Neuronal stem cell (in vitro differentiated cells): Measurements from ENCODE around the gene LRRC26.

Experiments used
- DNase-seq: peaks from one replicate; pipeline ENCODE4 v3.0.0-alpha.2; 2013; ENCODE audit warnings: low spot score
- H2AFZ ChIP-seq: one replicate; pipeline ENCODE4 v1.6.1; 2013; ENCODE audit warnings: mild to moderate bottlenecking, low read length, inconsistent platforms
- H2AK5ac ChIP-seq: 2 replicates; pipeline ENCODE4 v1.6.1; 2013; ENCODE audit warnings: low read depth, mild to moderate bottlenecking, inconsistent platforms, low read length, moderate library complexity, mixed read lengths
- H2BK120ac ChIP-seq: 2 replicates; pipeline ENCODE4 v1.6.1; 2013; ENCODE audit warnings: low read depth, mild to moderate bottlenecking, inconsistent platforms, low read length, moderate library complexity, mixed read lengths
- H2BK12ac ChIP-seq: one replicate; pipeline ENCODE4 v1.6.1; 2013; ENCODE audit warnings: low read length, inconsistent platforms
- H2BK15ac ChIP-seq: 2 replicates; pipeline ENCODE4 v1.6.1; 2013; ENCODE audit warnings: mild to moderate bottlenecking, low read length, inconsistent platforms, mixed read lengths
- H2BK5ac ChIP-seq: one replicate; pipeline ENCODE4 v1.6.1; 2013; ENCODE audit warnings: inconsistent platforms, mild to moderate bottlenecking, low read length, moderate library complexity
- H3K14ac ChIP-seq: one replicate; pipeline ENCODE4 v1.6.1; 2013; ENCODE audit warnings: low read length, inconsistent platforms
- H3K18ac ChIP-seq: 2 replicates; pipeline ENCODE4 v1.6.1; 2013; ENCODE audit warnings: low read length, inconsistent platforms
- H3K23ac ChIP-seq: 2 replicates; pipeline ENCODE4 v1.6.1; 2013; ENCODE audit warnings: low read depth, mild to moderate bottlenecking, mixed read lengths, low read length, inconsistent platforms; ENCODE audit not compliant: poor library complexity
- H3K27ac ChIP-seq: replicated peaks from 3 replicates; pipeline ENCODE4 v1.5.1; 2013; ENCODE audit warnings: low read length, inconsistent platforms
- H3K27me3 ChIP-seq, 3 experiments: 2 replicates each; pipeline ENCODE4 v1.6.1; 2013; ENCODE audit warnings: low read length in 3 of 3, mild to moderate bottlenecking in 2 of 3, inconsistent platforms in 1 of 3, low read depth in 1 of 3, mixed read lengths in 1 of 3, moderate library complexity in 1 of 3; ENCODE audit not compliant: control insufficient read depth in 3 of 3, insufficient read depth in 3 of 3
- H3K36me3 ChIP-seq, 2 donors: replicated peaks in 1 of 2; 2 replicates each; pipeline ENCODE4 v1.6.1; 2013; ENCODE audit warnings: low read length in 2 of 2; ENCODE audit not compliant: control insufficient read depth in 2 of 2, insufficient read depth in 2 of 2
- H3K4ac ChIP-seq: 2 replicates; pipeline ENCODE4 v1.6.1; 2013; ENCODE audit warnings: inconsistent platforms, mild to moderate bottlenecking, low read length, moderate library complexity
- H3K4me1 ChIP-seq, 2 donors: 1 replicate in 1 of 2; 2 replicates in 1 of 2; pipeline ENCODE4 v1.6.1; 2013; ENCODE audit warnings: low read length in 2 of 2, low read depth in 1 of 2; ENCODE audit not compliant: control insufficient read depth in 2 of 2, insufficient read depth in 1 of 2
- H3K4me2 ChIP-seq: one replicate; pipeline ENCODE4 v1.6.1; 2013; ENCODE audit warnings: mild to moderate bottlenecking, low read length, inconsistent platforms; ENCODE audit not compliant: insufficient read depth, poor library complexity, severe bottlenecking
- H3K4me3 ChIP-seq, 2 donors: 2 replicates each; pipeline ENCODE4 v1.5.1; 2013; ENCODE audit warnings: low read length in 2 of 2, mild to moderate bottlenecking in 2 of 2, inconsistent platforms in 1 of 2, moderate library complexity in 1 of 2
- H3K79me1 ChIP-seq: one replicate; pipeline ENCODE4 v1.6.1; 2013; ENCODE audit warnings: low read depth, mild to moderate bottlenecking, inconsistent platforms, low read length, moderate library complexity
- H3K9ac ChIP-seq: one replicate; pipeline ENCODE4 v1.6.1; 2013; ENCODE audit warnings: mild to moderate bottlenecking, low read depth, low read length, inconsistent platforms; ENCODE audit not compliant: poor library complexity
- H3K9me3 ChIP-seq, 2 donors: replicated peaks in 1 of 2; 2 replicates each; pipeline versions ENCODE3 to v1.6.1; 2013; ENCODE audit warnings: low read length in 2 of 2, mild to moderate bottlenecking in 2 of 2, inconsistent platforms in 1 of 2, low read depth in 1 of 2, mixed read lengths in 1 of 2, moderate library complexity in 1 of 2; ENCODE audit not compliant: control insufficient read depth in 2 of 2, insufficient read depth in 1 of 2
- H4K8ac ChIP-seq: one replicate; pipeline ENCODE4 v1.6.1; 2013; ENCODE audit warnings: low read depth, mild to moderate bottlenecking, inconsistent platforms, low read length, moderate library complexity
- H4K91ac ChIP-seq: one replicate; pipeline ENCODE4 v1.6.1; 2013; ENCODE audit warnings: low read length, low read depth, mild to moderate bottlenecking, inconsistent platforms; ENCODE audit not compliant: poor library complexity
- WGBS, 2 donors: extraction: QIAGEN DNeasy Blood & Tissue Kit; methylation state at CpG; one replicate each; pipeline ENCODE4 v1.1.7; 2013; ENCODE audit warnings: missing lambda C conversion rate in 2 of 2, mixed read lengths in 1 of 2; ENCODE audit not compliant: insufficient read length in 2 of 2, insufficient replicate concordance in 1 of 2; ENCODE audit errors: extremely low coverage in 2 of 2; 5-methylcytosine and 5-hydroxymethylcytosine counted together

The LRRC26 gene

DNA sequence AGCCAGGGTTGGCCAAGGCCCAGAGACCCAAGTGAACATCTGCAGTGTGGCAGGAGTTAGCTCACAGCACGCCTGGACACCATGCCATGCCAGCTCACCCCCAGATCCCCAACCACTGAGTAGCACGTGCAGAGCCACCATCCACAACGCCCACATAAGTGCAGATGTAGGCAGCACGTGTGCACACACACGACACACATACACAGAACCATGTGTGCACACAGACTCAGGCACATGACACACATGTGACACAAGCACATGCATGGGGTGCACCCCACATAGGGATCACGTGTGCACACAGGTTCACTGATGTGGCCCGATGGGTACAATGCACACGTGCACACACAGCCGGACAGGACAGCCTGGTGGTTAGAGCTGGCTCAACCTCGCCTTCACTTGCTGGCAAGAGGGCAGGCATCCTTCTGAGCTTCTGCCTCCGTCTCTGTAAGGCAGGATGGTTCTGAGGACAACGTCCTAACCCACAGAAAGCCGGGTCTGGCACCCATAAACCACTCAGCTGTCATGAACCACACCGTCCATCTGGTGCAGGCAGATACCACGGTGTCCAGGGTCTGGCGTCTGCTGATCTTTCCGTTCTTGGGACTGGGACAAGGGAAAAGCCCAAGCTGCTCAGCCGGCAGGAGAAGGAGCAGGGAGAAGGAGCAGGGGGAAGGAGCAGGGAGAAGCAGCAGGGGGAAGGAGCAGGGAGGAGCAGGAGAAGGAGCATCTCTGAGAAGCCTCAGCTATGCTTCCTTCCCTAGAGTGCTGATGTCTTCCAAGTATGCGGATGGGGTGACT, 12.0 kb downstream of the LRRC26 start:
- H3K27me3 ChIP-seq: peaks cover 22 to 77% (median 75%) of the 10 kb centered on the region in 3 experiments

DNA sequence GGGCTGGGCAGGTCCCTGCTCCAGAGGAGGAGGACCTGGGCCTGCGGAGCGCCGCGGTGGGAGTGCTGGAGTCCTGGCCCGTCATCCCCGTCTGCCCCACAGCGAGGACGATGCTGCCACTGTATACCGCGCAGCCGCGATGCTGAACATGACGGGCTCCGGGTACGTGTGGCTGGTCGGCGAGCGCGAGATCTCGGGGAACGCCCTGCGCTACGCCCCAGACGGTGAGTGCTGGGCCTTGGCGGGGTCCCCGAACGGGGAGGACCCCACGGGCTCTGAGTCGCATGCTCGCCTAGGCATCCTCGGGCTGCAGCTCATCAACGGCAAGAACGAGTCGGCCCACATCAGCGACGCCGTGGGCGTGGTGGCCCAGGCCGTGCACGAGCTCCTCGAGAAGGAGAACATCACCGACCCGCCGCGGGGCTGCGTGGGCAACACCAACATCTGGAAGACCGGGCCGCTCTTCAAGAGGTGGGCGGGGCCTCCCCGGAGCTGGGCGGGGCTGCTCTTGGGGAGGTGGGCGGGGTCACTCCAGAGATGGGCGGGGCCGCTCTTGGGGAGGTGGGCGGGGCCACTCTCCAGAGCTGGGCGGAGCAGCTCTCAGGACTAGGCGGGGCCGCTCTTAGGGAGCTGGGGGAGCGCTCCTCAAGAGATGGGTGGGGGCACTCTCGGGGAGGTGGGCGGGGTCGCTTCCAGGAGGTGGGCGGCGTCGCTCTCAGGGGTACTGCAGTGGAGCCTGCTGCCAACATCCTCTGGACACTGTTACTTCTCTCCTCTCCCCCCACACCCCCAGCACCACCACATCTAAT, 13.1 kb downstream of the LRRC26 start:
- peaks cover 0 to 2% of the 10 kb centered on the region in 2 donors for H3K36me3 ChIP-seq
- H3K27me3 ChIP-seq: peaks cover 17 to 67% (median 65%) of the 10 kb centered on the region in 3 experiments
- H2AK5ac ChIP-seq: peak overlapping the region; percentile 61
- H3K9ac ChIP-seq: peak overlapping the region; percentile 60
- H3K4me1 ChIP-seq: peaks cover 6 to 8% of the 10 kb centered on the region in 2 donors
- H2BK15ac ChIP-seq: no peak overlapping the region
- no peak overlapping the region for H2BK5ac ChIP-seq
- H3K79me1 ChIP-seq: peaks cover 3% of the 10 kb centered on the region
- H3K9me3 ChIP-seq: peaks cover 0 to 18% of the 10 kb centered on the region in 2 donors
- peak overlapping the region; percentile 57 for H3K4me2 ChIP-seq
- H3K18ac ChIP-seq: peak overlapping the region; percentile 80
- peak overlapping the region in 1 of 2 donors; percentile 71 for H3K4me3 ChIP-seq
- H4K91ac ChIP-seq: no peak overlapping the region
- no CpG with 5 or more reads among the region's 65 CpGs for WGBS, 2 donors
- no peak overlapping the region for H3K4ac ChIP-seq
- no peak overlapping the region for H4K8ac ChIP-seq
- H2BK120ac ChIP-seq: no peak overlapping the region
- peak overlapping the region; percentile 98 for H3K23ac ChIP-seq
- no peak overlapping the region for H3K14ac ChIP-seq
- H2BK12ac ChIP-seq: peak overlapping the region; percentile 41
- no peak overlapping the region for H3K27ac ChIP-seq
- peak; percentile 42 for DNase-seq
- peak overlapping the region; percentile 51 for H2AFZ ChIP-seq

More for the DNA sequence above, 12.0 kb downstream of the LRRC26 start:
- Histone ChIP-seq H3K36me3 (peaks cover 0 to 1% of the 10 kb centered on the region in 2 donors), H2AFZ (no peak overlapping the region), H3K27ac (no peak overlapping the region), H3K4me1 (peaks cover 6 to 8% of the 10 kb centered on the region in 2 donors), H3K18ac (peak overlapping the region; percentile 80), H4K8ac (peak overlapping the region; percentile 30), H3K14ac (peak overlapping the region; percentile 92), H3K9ac (peak overlapping the region; percentile 74), H2BK120ac (no peak overlapping the region), H2BK12ac (no peak overlapping the region), H3K9me3 (peaks cover 0 to 14% of the 10 kb centered on the region in 2 donors), H3K79me1 (peaks cover 3% of the 10 kb centered on the region), H3K4me3 (peak overlapping the region in 1 of 2 donors; percentile 63), H4K91ac (no peak overlapping the region), H3K23ac (peak overlapping the region; percentile 98), H3K4me2 (no peak overlapping the region), H2BK5ac (no peak overlapping the region), H2AK5ac (peak overlapping the region; percentile 61), H2BK15ac (peak overlapping the region; percentile 73), H3K4ac (peak overlapping the region; percentile 78)
- WGBS, 2 donors: no CpG with 5 or more reads among the region's 19 CpGs
- no peak for DNase-seq

DNA sequence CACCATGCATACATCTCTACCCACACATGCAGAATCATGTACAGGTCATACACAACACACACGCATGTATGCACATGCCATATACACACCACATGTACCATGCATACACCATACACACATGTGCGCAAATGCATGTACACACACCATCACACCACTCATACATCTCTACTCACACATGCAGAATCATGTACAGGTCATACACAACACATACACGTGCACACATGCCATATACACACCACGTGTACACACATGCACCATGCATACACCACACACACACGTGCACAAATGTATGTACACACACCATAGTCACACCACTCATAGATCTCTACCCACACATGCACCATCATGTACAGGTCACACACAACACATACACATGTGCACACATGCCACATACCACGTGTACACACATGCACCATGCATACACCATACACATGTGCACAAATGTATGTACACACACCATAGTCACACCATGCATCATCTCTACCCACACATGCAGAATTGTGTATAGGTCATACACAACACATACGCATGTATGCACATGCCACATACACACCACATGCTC, 16.9 kb downstream of the LRRC26 start:
- Histone ChIP-seq H3K4me2 (no peak overlapping the region), H2BK12ac (no peak overlapping the region), H3K4me1 (peaks cover 0 to 6% of the 10 kb centered on the region in 2 donors), H3K14ac (no peak overlapping the region), H3K9me3 (peaks cover 0 to 18% of the 10 kb centered on the region in 2 donors), H3K79me1 (peaks cover 3% of the 10 kb centered on the region), H2BK15ac (no peak overlapping the region), H2BK120ac (no peak overlapping the region), H3K23ac (peak overlapping the region; percentile 5), H3K18ac (no peak overlapping the region), H3K27me3 (peaks cover 13 to 53% (median 31%) of the 10 kb centered on the region in 3 experiments), H3K36me3 (peaks cover 0 to 2% of the 10 kb centered on the region in 2 donors), H3K4me3 (peak overlapping the region in 1 of 2 donors; percentile 54), H4K91ac (no peak overlapping the region), H2AFZ (no peak overlapping the region), H3K9ac (peak overlapping the region; percentile 14), H2AK5ac (no peak overlapping the region), H4K8ac (peak overlapping the region; percentile 73), H2BK5ac (no peak overlapping the region), H3K27ac (no peak overlapping the region), H3K4ac (no peak overlapping the region)
- WGBS, 2 donors: no CpG with 5 or more reads among the region's 7 CpGs
- DNase-seq: no peak
